ENCODE measurements around the gene FGFR1OP2.

GRCh38 chr12:26979733-26980132 is 41.5 kb downstream of the FGFR1OP2 start:
- TF ChIP-seq CTCF (IDR thresholded peaks at IDR 0.05; ENCODE audit: low read depth, low read length) = no peak
- no peak for TF ChIP-seq EZH2phosphoT487 (IDR thresholded peaks at IDR 0.05; ENCODE audit: low read depth)
